C4-2B (cell line): ENCODE measurements around the gene IL36A.

Experiments
- CTCF ChIP-seq: fragments of 450-650 bp; conservative IDR thresholded peaks from 2 replicates; pipeline ENCODE4 v1.5.1; 2017; ENCODE audit warnings: mild to moderate bottlenecking
- ZFX ChIP-seq: fragments of 450-650 bp; IDR thresholded peaks from 2 replicates; pipeline ENCODE4 v1.6.1; 2017

GRCh38 chr2:112989611-112990010, 15.6 kb upstream of the IL36A start:
- TF ChIP-seq CTCF (no peak), ZFX (no peak)
